ENCODE measurements around the gene MYH14.

- no peak for TF ChIP-seq CTCF (IDR thresholded peaks at IDR 0.05; ENCODE audit: insufficient read depth, low read depth, low read length)
- TF ChIP-seq EZH2 (IDR thresholded peaks at IDR 0.05; ENCODE audit: insufficient read depth, low read length), result no peak
Observed at GRCh38 chr19:50184196-50184595, 19.2 kb upstream of the MYH14 start.
